ENCODE data around the gene KRT37. TPM values are rescaled to one million over a fixed set of nuclear protein-coding genes. Genes with fewer than 3 reads are reported as not detected.
"Not testable (repeated sequence)": the region's sequence is repeated elsewhere in the genome, so short reads cannot be mapped to it uniquely, and the experiment has no call there.

Gene KRT37
- total and polyA plus RNA-seq, 10 donors = not detected

DNA sequence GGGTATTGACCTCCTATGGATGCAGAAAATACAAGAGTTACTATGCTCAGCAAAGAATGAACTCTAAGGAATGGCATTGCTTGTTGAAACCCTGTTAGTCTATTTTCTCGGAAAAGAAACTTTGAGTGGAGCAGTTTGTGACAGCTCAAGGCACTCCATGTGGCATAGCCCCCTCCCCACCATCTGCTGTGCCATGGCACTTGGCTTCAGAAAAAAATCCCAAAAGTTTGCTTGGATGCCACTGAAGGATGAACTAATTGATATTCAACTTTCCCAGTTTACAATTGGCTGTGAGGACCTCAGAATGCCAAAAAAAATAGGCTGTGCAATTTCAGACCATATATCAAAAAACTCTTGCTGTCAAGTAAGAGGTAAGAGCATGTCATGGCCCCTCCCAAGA is 28.8 kb downstream of the KRT37 start:
- H3K27ac ChIP-seq = no peak overlapping the region
- intact Hi-C loops (cut with DNase I; ENCODE audit: low total_unique reads) = no loop called here
- no peaks in the 10 kb centered on the region for H3K9me3 ChIP-seq
- H3K36me3 ChIP-seq = no peaks in the 10 kb centered on the region
- peaks cover 0 to 14% (median 0%) of the 10 kb centered on the region in 7 donors for H3K27me3 ChIP-seq (replicated peaks in 1 of 7)
- H3K4me1 ChIP-seq = no peaks in the 10 kb centered on the region
- TF ChIP-seq POLR2A (IDR thresholded peaks at IDR 0.05) = no peak
- no peak for TF ChIP-seq POLR2AphosphoS5 (IDR thresholded peaks at IDR 0.05)
- no peak for TF ChIP-seq CTCF (IDR thresholded peaks at IDR 0.05 in 8 of 11, conservative IDR thresholded peaks at IDR 0.05 in 3 of 11)
- H3K4me3 ChIP-seq = no peak overlapping the region
- no peak for DNase-seq
- WGBS, 5 donors = 77 to 100% (median 94%) methylated on average over 1 of the region's 1 CpG

GRCh38 chr17:41395044-41395443 is 29.3 kb downstream of the KRT37 start:
- WGBS, 5 donors = 85 to 92% (median 88%) methylated on average over 8 to 12 of the region's 12 CpGs; no CpG with 5 or more reads in 1 of the 5 donors
- intact Hi-C loops (cut with DNase I; ENCODE audit: low total_unique reads); DNase-seq: not testable (repeated sequence)

GRCh38 chr17:41394254-41394996 is 30.0 kb downstream of the KRT37 start:
- TF ChIP-seq POLR2AphosphoS5 (IDR thresholded peaks at IDR 0.05) = no peak
- no peak for TF ChIP-seq POLR2A (IDR thresholded peaks at IDR 0.05)
- TF ChIP-seq CTCF (IDR thresholded peaks at IDR 0.05 in 8 of 11, conservative IDR thresholded peaks at IDR 0.05 in 3 of 11) = no peak
- DNase-seq = no peak
- Histone ChIP-seq H3K9me3 (no peaks in the 10 kb centered on the region), H3K27ac (no peak overlapping the region), H3K27me3 (replicated peaks in 1 of 7) (peaks cover 0 to 18% (median 0%) of the 10 kb centered on the region in 7 donors), H3K4me3 (no peak overlapping the region), H3K4me1 (no peaks in the 10 kb centered on the region), H3K36me3 (no peaks in the 10 kb centered on the region)
- 86 to 92% (median 90%) methylated on average over 6 to 10 of the region's 10 CpGs for WGBS, 5 donors
- intact Hi-C loops (cut with DNase I; ENCODE audit: low total_unique reads) = no loop called here

More at GRCh38 chr17:41395044-41395443, 29.3 kb downstream of the KRT37 start:
- not testable (repeated sequence) for H3K36me3 ChIP-seq, H3K27ac ChIP-seq, H3K4me3 ChIP-seq, H3K4me1 ChIP-seq, H3K9me3 ChIP-seq
- peaks cover 0 to 20% (median 0%) of the 10 kb centered on the region in 7 donors for H3K27me3 ChIP-seq (replicated peaks in 1 of 7)

GRCh38 chr17:41393826-41394225 is 30.6 kb downstream of the KRT37 start:
- no peaks in the 10 kb centered on the region for H3K36me3 ChIP-seq
- no peaks in the 10 kb centered on the region for H3K4me1 ChIP-seq
- TF ChIP-seq POLR2AphosphoS5 (IDR thresholded peaks at IDR 0.05) (no peak), CTCF (IDR thresholded peaks at IDR 0.05 in 8 of 11, conservative IDR thresholded peaks at IDR 0.05 in 3 of 11) (no peak)
- no peak overlapping the region for H3K27ac ChIP-seq
- H3K27me3 ChIP-seq (replicated peaks in 1 of 7) = peaks cover 0 to 17% (median 0%) of the 10 kb centered on the region in 7 donors
- H3K9me3 ChIP-seq = no peaks in the 10 kb centered on the region
- WGBS, 5 donors = 71 to 90% (median 89%) methylated on average over 10 of the region's 10 CpGs
- intact Hi-C loops (cut with DNase I; ENCODE audit: low total_unique reads) = no loop called here
- no peak overlapping the region for H3K4me3 ChIP-seq
- no peak for DNase-seq

Measured in spleen (tissue), 11 donors.